Ishikawa (cell line): ENCODE measurements around the gene SYNE1.

ENCODE experiments used
- CEBPB ChIP-seq: IDR thresholded peaks from 2 replicates; pipeline ENCODE4 v1.6.1; 2012
- CREB1 ChIP-seq: IDR thresholded peaks from 2 replicates; pipeline ENCODE4 v1.6.1; 2012; ENCODE audit warnings: low read depth
- EGR1 ChIP-seq: IDR thresholded peaks from 2 replicates; pipeline ENCODE4 v1.6.1; 2012
- EP300 ChIP-seq: IDR thresholded peaks from 2 replicates; pipeline ENCODE4 v1.6.1; 2012; ENCODE audit warnings: borderline replicate concordance
- FOXM1 ChIP-seq: IDR thresholded peaks from 2 replicates; pipeline ENCODE4 v1.6.1; 2012; ENCODE audit warnings: low read depth, borderline replicate concordance
- NFIC ChIP-seq: IDR thresholded peaks from 2 replicates; pipeline ENCODE4 v1.6.1; 2012
- RAD21 ChIP-seq: IDR thresholded peaks from 2 replicates; pipeline ENCODE4 v1.6.1; 2012; ENCODE audit warnings: low read depth
- TAF1 ChIP-seq: IDR thresholded peaks from 2 replicates; pipeline ENCODE4 v1.6.1; 2012; ENCODE audit warnings: low read depth, mild to moderate bottlenecking
- TCF12 ChIP-seq: IDR thresholded peaks from 2 replicates; pipeline ENCODE4 v1.6.1; 2012; ENCODE audit warnings: low read depth
- TEAD4 ChIP-seq: IDR thresholded peaks from 2 replicates; pipeline ENCODE4 v1.6.1; 2012
- YY1 ChIP-seq: IDR thresholded peaks from 2 replicates; pipeline ENCODE4 v1.6.1; 2012; ENCODE audit warnings: low read depth
- ZBTB7A ChIP-seq: IDR thresholded peaks from 2 replicates; pipeline ENCODE4 v1.6.1; 2012; ENCODE audit warnings: low read depth
- TF ChIP-seq, protein P1 (sequence below): IDR thresholded peaks from 2 replicates; pipeline ENCODE4 v1.6.1; 2012
- TF ChIP-seq, protein P2 (sequence below): IDR thresholded peaks from 2 replicates; pipeline ENCODE4 v1.6.1; 2012
- TF ChIP-seq, protein P3 (sequence below): IDR thresholded peaks from 2 replicates; pipeline ENCODE4 v1.6.1; 2012; ENCODE audit warnings: low read depth, mild to moderate bottlenecking

Gene SYNE1

DNA sequence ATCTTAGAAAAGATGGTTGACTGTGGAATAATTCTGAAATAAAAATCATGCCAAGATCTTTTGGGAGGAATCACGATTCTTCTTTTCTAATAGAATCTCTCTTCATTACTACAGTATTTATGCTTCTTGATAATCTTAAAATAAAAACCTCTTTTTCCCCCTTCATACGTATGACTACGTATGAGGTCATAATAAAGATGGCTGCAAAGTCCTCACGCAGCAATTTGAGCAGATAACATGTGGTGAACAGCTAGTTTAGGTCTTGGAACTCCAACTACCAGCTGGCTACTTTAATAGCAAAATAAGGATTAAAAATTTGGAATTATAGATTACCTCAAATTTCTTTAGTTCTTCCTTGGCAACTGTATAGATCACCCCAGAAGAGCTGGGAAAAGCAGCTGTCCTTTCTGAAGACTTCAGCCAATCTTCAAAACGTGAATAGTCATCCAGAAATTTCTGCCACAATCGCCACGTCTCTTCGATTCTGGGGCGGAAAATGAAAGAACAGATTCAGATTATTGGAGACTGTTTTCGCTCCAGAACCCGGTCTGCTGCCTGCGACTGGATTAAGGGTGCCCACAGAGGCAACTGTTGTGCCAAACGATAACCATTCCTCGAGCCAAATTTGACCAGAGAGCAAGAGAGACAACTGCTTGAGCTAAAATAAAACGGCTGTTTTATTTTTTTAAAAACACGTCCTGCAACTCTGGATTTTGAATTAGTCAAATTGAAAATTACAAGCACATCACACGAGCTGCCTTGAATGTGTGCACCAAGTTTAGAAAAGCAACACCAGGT, 482.4 kb downstream of the SYNE1 start:
- TF ChIP-seq ZBTB7A (no peak), EGR1 (no peak), CREB1 (no peak), TCF12 (no peak), RAD21 (no peak), CEBPB (no peak), EP300 (no peak), TAF1 (no peak), TEAD4 (no peak), FOXM1 (no peak), YY1 (no peak), NFIC (no peak)
- TF ChIP-seq, protein P1, sequence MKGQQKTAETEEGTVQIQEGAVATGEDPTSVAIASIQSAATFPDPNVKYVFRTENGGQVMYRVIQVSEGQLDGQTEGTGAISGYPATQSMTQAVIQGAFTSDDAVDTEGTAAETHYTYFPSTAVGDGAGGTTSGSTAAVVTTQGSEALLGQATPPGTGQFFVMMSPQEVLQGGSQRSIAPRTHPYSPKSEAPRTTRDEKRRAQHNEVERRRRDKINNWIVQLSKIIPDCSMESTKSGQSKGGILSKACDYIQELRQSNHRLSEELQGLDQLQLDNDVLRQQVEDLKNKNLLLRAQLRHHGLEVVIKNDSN: no peak
- TF ChIP-seq, protein P2, sequence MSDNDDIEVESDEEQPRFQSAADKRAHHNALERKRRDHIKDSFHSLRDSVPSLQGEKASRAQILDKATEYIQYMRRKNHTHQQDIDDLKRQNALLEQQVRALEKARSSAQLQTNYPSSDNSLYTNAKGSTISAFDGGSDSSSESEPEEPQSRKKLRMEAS: no peak
- TF ChIP-seq, protein P3, sequence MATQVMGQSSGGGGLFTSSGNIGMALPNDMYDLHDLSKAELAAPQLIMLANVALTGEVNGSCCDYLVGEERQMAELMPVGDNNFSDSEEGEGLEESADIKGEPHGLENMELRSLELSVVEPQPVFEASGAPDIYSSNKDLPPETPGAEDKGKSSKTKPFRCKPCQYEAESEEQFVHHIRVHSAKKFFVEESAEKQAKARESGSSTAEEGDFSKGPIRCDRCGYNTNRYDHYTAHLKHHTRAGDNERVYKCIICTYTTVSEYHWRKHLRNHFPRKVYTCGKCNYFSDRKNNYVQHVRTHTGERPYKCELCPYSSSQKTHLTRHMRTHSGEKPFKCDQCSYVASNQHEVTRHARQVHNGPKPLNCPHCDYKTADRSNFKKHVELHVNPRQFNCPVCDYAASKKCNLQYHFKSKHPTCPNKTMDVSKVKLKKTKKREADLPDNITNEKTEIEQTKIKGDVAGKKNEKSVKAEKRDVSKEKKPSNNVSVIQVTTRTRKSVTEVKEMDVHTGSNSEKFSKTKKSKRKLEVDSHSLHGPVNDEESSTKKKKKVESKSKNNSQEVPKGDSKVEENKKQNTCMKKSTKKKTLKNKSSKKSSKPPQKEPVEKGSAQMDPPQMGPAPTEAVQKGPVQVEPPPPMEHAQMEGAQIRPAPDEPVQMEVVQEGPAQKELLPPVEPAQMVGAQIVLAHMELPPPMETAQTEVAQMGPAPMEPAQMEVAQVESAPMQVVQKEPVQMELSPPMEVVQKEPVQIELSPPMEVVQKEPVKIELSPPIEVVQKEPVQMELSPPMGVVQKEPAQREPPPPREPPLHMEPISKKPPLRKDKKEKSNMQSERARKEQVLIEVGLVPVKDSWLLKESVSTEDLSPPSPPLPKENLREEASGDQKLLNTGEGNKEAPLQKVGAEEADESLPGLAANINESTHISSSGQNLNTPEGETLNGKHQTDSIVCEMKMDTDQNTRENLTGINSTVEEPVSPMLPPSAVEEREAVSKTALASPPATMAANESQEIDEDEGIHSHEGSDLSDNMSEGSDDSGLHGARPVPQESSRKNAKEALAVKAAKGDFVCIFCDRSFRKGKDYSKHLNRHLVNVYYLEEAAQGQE: no peak

DNA sequence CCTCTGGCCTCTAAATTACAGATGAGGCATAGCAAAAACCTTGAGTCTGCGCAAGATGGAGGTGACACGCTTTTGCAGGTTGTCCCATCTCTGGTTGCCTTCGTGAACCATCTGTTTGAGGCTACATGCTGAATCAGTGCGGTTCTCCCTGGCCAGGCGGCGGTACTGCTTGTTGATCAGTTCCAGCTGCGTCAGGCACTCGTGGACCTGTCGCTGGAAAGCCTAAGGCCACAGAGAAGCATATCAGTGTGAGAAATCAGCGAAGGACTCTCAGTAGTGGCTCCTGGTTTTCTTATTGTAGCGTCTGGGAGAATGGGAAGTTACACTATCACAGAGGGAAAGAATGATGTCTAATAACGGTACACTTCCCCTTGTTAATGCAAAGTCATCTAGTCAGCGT, 485.2 kb downstream of the SYNE1 start:
- no peak for TF ChIP-seq TCF12
- TF ChIP-seq YY1: no peak
- TF ChIP-seq, protein P3: no peak
- TF ChIP-seq, protein P1: no peak
- TF ChIP-seq FOXM1: no peak
- TF ChIP-seq ZBTB7A: no peak
- no peak for TF ChIP-seq TEAD4
- TF ChIP-seq CEBPB: no peak
- TF ChIP-seq RAD21: no peak
- no peak for TF ChIP-seq NFIC

DNA sequence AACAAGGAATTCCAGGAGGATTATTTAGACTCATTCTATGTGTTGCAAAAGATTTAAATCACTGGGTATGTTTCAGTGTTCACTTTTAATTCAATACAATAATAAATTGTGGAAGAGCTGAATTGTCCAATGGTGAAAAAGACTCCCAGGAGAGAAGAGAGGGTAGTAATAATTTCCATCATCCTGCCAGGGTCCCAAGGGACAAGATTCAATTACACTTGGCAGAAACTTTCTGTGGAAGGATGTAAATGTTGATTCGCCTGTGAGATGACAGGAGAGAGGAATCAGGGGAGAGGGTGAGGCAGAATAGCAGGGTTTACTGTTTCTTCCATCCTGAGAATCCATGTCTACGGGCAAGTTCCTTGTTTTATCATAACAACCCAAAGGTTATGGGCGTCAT, 487.0 kb downstream of the SYNE1 start:
- TF ChIP-seq TCF12 (no peak), RAD21 (no peak), NFIC (no peak), EGR1 (no peak), YY1 (no peak), CEBPB (no peak), FOXM1 (no peak), TAF1 (no peak), CREB1 (no peak), TEAD4 (no peak), EP300 (no peak), ZBTB7A (no peak)
- TF ChIP-seq, protein P1: no peak
- TF ChIP-seq, protein P3: no peak
- TF ChIP-seq, protein P2: no peak

DNA sequence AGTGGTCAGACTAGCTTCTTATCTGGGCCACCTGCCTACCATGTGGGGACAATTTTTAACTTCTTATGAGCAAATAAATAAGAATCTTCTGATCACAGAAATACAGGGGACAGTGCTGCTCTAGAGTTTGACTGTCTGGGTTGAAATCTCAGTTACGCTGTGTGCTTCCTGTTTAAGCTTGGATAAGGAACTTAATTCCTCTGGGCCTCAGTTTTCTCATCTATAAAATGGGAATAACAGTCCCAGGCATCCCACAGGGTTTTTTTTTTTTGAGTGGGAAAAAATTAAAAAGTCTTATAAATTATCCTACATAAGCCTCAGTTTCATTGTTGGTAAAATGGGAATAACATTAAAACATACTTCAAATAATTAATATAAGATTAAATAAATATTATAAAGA, 488.8 kb downstream of the SYNE1 start:
- TF ChIP-seq TCF12: no peak
- TF ChIP-seq, protein P3: no peak
- no peak for TF ChIP-seq CEBPB
- no peak for TF ChIP-seq FOXM1
- TF ChIP-seq YY1: no peak
- TF ChIP-seq, protein P2: no peak
- TF ChIP-seq ZBTB7A: no peak
- no peak for TF ChIP-seq EP300
